Measurements from ENCODE around the gene PTPN22. TPM values are rescaled to one million over a fixed set of nuclear protein-coding genes. Genes with fewer than 3 reads are reported as not detected.
A peak's percentile ranks its signal among the peaks of the same experiment; 100 is the strongest.

The PTPN22 gene
- total RNA-seq, 2 experiments from 2014 or later = 27.5 to 53.5 TPM

GRCh38 chr1:113904674-113905434 lies 33.3 kb upstream of the PTPN22 start, which contains the start of the genes AP4B1 and DCLRE1B:
TSS of gene AP4B1 (minus strand) at chr1:113904799. CDS start at chr1:113904717, 82 bp downstream.
TSS of gene DCLRE1B (plus strand) at chr1:113905326. CDS start at chr1:113905587, 261 bp downstream.
- ChIA-PET POLR2A (interaction anchor here (0.6 to 3.9 kb wide), 20 partner anchors 11 to 881 kb away, joined by 3 to 68 read pairs (median 4); partner anchors contain the start of genes BCL2L15, HIPK1 and RSBN1), CTCF (ENCODE audit: unreplicated experiment) (interaction anchor here (1.1 to 2.0 kb wide), 2 partner anchors 24 to 86 kb away, joined by 3 to 6 read pairs; partner anchors contain the start of gene HIPK1)
- no peak for TF ChIP-seq EZH2phosphoT487 (IDR thresholded peaks at IDR 0.05; ENCODE audit: borderline replicate concordance, low read depth, low read length)
- TF ChIP-seq, protein P1, sequence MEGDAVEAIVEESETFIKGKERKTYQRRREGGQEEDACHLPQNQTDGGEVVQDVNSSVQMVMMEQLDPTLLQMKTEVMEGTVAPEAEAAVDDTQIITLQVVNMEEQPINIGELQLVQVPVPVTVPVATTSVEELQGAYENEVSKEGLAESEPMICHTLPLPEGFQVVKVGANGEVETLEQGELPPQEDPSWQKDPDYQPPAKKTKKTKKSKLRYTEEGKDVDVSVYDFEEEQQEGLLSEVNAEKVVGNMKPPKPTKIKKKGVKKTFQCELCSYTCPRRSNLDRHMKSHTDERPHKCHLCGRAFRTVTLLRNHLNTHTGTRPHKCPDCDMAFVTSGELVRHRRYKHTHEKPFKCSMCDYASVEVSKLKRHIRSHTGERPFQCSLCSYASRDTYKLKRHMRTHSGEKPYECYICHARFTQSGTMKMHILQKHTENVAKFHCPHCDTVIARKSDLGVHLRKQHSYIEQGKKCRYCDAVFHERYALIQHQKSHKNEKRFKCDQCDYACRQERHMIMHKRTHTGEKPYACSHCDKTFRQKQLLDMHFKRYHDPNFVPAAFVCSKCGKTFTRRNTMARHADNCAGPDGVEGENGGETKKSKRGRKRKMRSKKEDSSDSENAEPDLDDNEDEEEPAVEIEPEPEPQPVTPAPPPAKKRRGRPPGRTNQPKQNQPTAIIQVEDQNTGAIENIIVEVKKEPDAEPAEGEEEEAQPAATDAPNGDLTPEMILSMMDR (conservative IDR thresholded peaks at IDR 0.05; ENCODE audit: low read length) = peak; percentile 71
- Histone ChIP-seq H3K79me2 (ENCODE audit: insufficient read depth, low read depth, low read length) (peaks cover 43% of the 10 kb centered on the region), H4K20me1 (ENCODE audit: insufficient read depth, low read length) (no peaks in the 10 kb centered on the region), H2AFZ (ENCODE audit: low read length) (peak within 1 kb of the TSS; percentile 98), H3K9me3 (ENCODE audit: low read length) (no peaks in the 10 kb centered on the region), H3K4me2 (ENCODE audit: low read length) (peak within 1 kb of the TSS; percentile 96), H3K36me3 (ENCODE audit: insufficient read depth, low read length) (peaks cover 60% of the 10 kb centered on the region), H3K27ac (ENCODE audit: low read depth, low read length, poor library complexity, severe bottlenecking) (peak within 1 kb of the TSS; percentile 77), H3K4me3 (ENCODE audit: low read depth, low read length, poor library complexity, severe bottlenecking) (peak within 1 kb of the TSS; percentile 99), H3K4me1 (ENCODE audit: insufficient read depth, low read length, poor library complexity, severe bottlenecking) (peaks cover 27% of the 10 kb centered on the region), H3K9me2 (ENCODE audit: insufficient read depth, low read length) (no peaks in the 10 kb centered on the region)
- intact Hi-C loops (cut with micrococcal nuclease; ENCODE audit: unreplicated experiment) = loop anchor here (1.0 kb wide), 5 partner anchors 24 to 93 kb away; partner anchors contain the start of genes HIPK1, PTPN22 and RSBN1
- peak; percentile 100 for DNase-seq (ENCODE audit: low spot score)
- no TSS peak for BruUV-seq (replicated peaks)

DNA sequence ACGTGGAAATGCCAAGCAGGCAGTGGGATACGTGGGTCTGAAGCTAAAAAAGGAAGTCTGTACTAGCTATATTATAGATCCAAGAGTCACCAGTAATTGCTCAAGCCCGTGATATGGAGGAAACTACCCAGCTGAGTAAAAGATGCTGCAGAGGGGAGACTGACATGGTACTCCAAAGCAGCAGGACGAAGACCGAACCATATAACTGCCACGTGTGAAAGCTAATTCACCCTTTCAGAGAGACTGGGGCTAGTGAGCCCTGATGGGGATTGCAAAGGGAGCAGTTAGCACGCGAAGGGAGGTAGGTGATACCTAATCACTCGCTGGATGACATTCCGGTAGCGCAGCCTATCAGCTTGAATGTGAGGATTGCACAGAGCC lies 32.8 kb upstream of the PTPN22 start:
- peaks cover 43% of the 10 kb centered on the region for H3K79me2 ChIP-seq (ENCODE audit: insufficient read depth, low read depth, low read length)
- POLR2A ChIA-PET = interaction anchor here (0.6 to 3.9 kb wide), 25 partner anchors 11 to 881 kb away, joined by 3 to 68 read pairs (median 4); partner anchors contain the start of genes BCL2L15, HIPK1 and RSBN1
- H4K20me1 ChIP-seq (ENCODE audit: insufficient read depth, low read length) = no peaks in the 10 kb centered on the region
- peak overlapping the region; percentile 96 for H3K4me2 ChIP-seq (ENCODE audit: low read length)
- intact Hi-C loops (cut with micrococcal nuclease; ENCODE audit: unreplicated experiment) = no loop called here
- peaks cover 27% of the 10 kb centered on the region for H3K4me1 ChIP-seq (ENCODE audit: insufficient read depth, low read length, poor library complexity, severe bottlenecking)
- CTCF ChIA-PET (ENCODE audit: unreplicated experiment) = interaction anchor here (1.1 to 2.0 kb wide), 2 partner anchors 25 to 85 kb away, joined by 3 to 6 read pairs; partner anchors contain the start of gene HIPK1
- H3K9me2 ChIP-seq (ENCODE audit: insufficient read depth, low read length) = no peaks in the 10 kb centered on the region
- TF ChIP-seq, protein P1 (conservative IDR thresholded peaks at IDR 0.05; ENCODE audit: low read length) = no peak
- TF ChIP-seq EZH2phosphoT487 (IDR thresholded peaks at IDR 0.05; ENCODE audit: borderline replicate concordance, low read depth, low read length) = no peak
- peak overlapping the region; percentile 78; the same call in 1 of the 2 replicates for H2AFZ ChIP-seq (ENCODE audit: low read length)
- DNase-seq (ENCODE audit: low spot score) = peak; percentile 67
- no peaks in the 10 kb centered on the region for H3K9me3 ChIP-seq (ENCODE audit: low read length)
- BruUV-seq (replicated peaks) = TSS peak; percentile 68
- peaks cover 60% of the 10 kb centered on the region for H3K36me3 ChIP-seq (ENCODE audit: insufficient read depth, low read length)
- H3K4me3 ChIP-seq (ENCODE audit: low read depth, low read length, poor library complexity, severe bottlenecking) = peak overlapping the region; percentile 99
- peak overlapping the region; percentile 77 for H3K27ac ChIP-seq (ENCODE audit: low read depth, low read length, poor library complexity, severe bottlenecking)
